ENCODE data around the gene NEURL1B. TPM values are rescaled to one million over a fixed set of nuclear protein-coding genes. Genes with fewer than 3 reads are reported as not detected.

The NEURL1B gene
- total and polyA plus RNA-seq, 10 of the 15 experiments (the other 5 are each of a cell fraction or from before 2014, with no cell fraction given) = 0.04 to 0.28 (median 0.05) TPM; not detected in 4

Small RNAs within 50 kb of the gene (microRNA-seq; reads per million reads assigned to microRNA genes)
- gene MIR5003 = not detected

Small RNAs within 50 kb of the gene (small RNA-seq; reads per million reads assigned to genes)
- not detected for gene AC027309.2
- gene MIR5003 = not detected

Other genes starting within 250 kb of the NEURL1B start
- gene SH3PXD2B, start 186.7 kb upstream of the NEURL1B start, total RNA-seq (2014; rRNA removed) = 0.38 and 0.73 TPM in 2 replicates
- gene SH3PXD2B, start 186.7 kb upstream of the NEURL1B start, total RNA-seq (2014; rRNA removed; fragmentation: Illumina TruSeq; extraction: Trizol) = 0.51 and 0.54 TPM in 2 replicates
- 1.5 and 1.6 TPM in 2 replicates for gene SH3PXD2B, start 186.7 kb upstream of the NEURL1B start, total RNA-seq (2021)
- gene SH3PXD2B, start 186.7 kb upstream of the NEURL1B start, polyA plus RNA-seq (2011; rRNA removed) = 0.05 and 0.09 TPM in 2 replicates
- 0.44 and 0.60 TPM in 2 replicates for gene SH3PXD2B, start 186.7 kb upstream of the NEURL1B start, polyA plus RNA-seq (2014; fragmentation: Illumina TruSeq; extraction: Trizol)
- under 1 TPM; 0.45 to 0.66 TPM for gene SH3PXD2B, start 186.7 kb upstream of the NEURL1B start, polyA plus RNA-seq (2014; fragmentation: Nextera tagmentation; extraction: Ambion mirVana)
- 0.44 and 0.67 TPM in 2 replicates for gene SH3PXD2B, start 186.7 kb upstream of the NEURL1B start, polyA plus RNA-seq (2014; rRNA removed)
- gene SH3PXD2B, start 186.7 kb upstream of the NEURL1B start, polyA plus RNA-seq (2016; fragmentation: Nextera tagmentation; extraction: Ambion mirVana) = under 1 TPM; 0.42 to 0.43 TPM
- gene DUSP1, start 129.9 kb downstream of the NEURL1B start, total RNA-seq (2014; rRNA removed) = 5.8 and 6.2 TPM in 2 replicates
- gene DUSP1, start 129.9 kb downstream of the NEURL1B start, total RNA-seq (2014; rRNA removed; fragmentation: Illumina TruSeq; extraction: Trizol) = 2.0 and 2.5 TPM in 2 replicates
- 5.0 and 5.3 TPM in 2 replicates for gene DUSP1, start 129.9 kb downstream of the NEURL1B start, total RNA-seq (2021)
- gene DUSP1, start 129.9 kb downstream of the NEURL1B start, polyA plus RNA-seq (2011; rRNA removed) = 3.0 and 4.0 TPM in 2 replicates
- gene DUSP1, start 129.9 kb downstream of the NEURL1B start, polyA plus RNA-seq (2014; fragmentation: Illumina TruSeq; extraction: Trizol) = 1.0 and 2.0 TPM in 2 replicates
- 1 to 10 TPM; 1.4 to 1.9 TPM for gene DUSP1, start 129.9 kb downstream of the NEURL1B start, polyA plus RNA-seq (2014; fragmentation: Nextera tagmentation; extraction: Ambion mirVana)
- gene DUSP1, start 129.9 kb downstream of the NEURL1B start, polyA plus RNA-seq (2014; rRNA removed) = 3.5 and 4.1 TPM in 2 replicates
- gene DUSP1, start 129.9 kb downstream of the NEURL1B start, polyA plus RNA-seq (2016; fragmentation: Nextera tagmentation; extraction: Ambion mirVana) = 1 to 10 TPM; 3.9 to 5.4 TPM
- gene ERGIC1, start 193.0 kb downstream of the NEURL1B start, total RNA-seq (2014; rRNA removed) = 77.0 and 86.2 TPM in 2 replicates
- gene ERGIC1, start 193.0 kb downstream of the NEURL1B start, total RNA-seq (2014; rRNA removed; fragmentation: Illumina TruSeq; extraction: Trizol) = 70.6 and 71.3 TPM in 2 replicates
- gene ERGIC1, start 193.0 kb downstream of the NEURL1B start, total RNA-seq (2021) = 90.0 and 97.6 TPM in 2 replicates
- 56.1 and 81.2 TPM in 2 replicates for gene ERGIC1, start 193.0 kb downstream of the NEURL1B start, polyA plus RNA-seq (2011; rRNA removed)
- 78.1 and 104 TPM in 2 replicates for gene ERGIC1, start 193.0 kb downstream of the NEURL1B start, polyA plus RNA-seq (2014; fragmentation: Illumina TruSeq; extraction: Trizol)
- gene ERGIC1, start 193.0 kb downstream of the NEURL1B start, polyA plus RNA-seq (2014; fragmentation: Nextera tagmentation; extraction: Ambion mirVana) = 10 to 100 TPM in 1 of 2 experiments, 1 to 10 TPM in 1; 8.8 to 21.0 TPM
- 88.7 and 88.8 TPM in 2 replicates for gene ERGIC1, start 193.0 kb downstream of the NEURL1B start, polyA plus RNA-seq (2014; rRNA removed)
- gene ERGIC1, start 193.0 kb downstream of the NEURL1B start, polyA plus RNA-seq (2016; fragmentation: Nextera tagmentation; extraction: Ambion mirVana) = 10 to 100 TPM; 26.3 to 28.6 TPM